GM18498 (cell line): ENCODE measurements around the gene KCNC1.

ENCODE experiments used
- ATAC-seq: cut with Tn5 transposase; IDR thresholded peaks from one replicate; pipeline ENCODE4 v1.9.1; 2021; ENCODE audit warnings: mild to moderate bottlenecking, moderate library complexity; ENCODE audit not compliant: unreplicated experiment

KCNC1 gene

DNA sequence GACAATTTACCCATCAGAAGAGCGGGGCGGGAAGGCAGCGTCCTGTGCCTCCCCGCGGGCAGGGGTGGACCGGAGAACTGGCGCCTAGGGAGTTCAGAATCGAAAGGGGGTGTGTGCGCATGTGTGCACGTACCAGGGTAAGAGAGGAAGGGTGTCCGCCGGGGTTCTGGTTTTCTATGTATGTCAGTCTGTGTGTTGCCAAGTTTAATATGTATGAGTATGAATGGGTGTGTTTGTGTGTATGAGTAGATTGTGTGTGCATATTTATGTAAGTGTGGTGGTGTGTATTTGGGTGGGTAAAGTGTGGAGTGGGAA lies 2.0 kb downstream of the KCNC1 start:
- ATAC-seq = no peak

DNA sequence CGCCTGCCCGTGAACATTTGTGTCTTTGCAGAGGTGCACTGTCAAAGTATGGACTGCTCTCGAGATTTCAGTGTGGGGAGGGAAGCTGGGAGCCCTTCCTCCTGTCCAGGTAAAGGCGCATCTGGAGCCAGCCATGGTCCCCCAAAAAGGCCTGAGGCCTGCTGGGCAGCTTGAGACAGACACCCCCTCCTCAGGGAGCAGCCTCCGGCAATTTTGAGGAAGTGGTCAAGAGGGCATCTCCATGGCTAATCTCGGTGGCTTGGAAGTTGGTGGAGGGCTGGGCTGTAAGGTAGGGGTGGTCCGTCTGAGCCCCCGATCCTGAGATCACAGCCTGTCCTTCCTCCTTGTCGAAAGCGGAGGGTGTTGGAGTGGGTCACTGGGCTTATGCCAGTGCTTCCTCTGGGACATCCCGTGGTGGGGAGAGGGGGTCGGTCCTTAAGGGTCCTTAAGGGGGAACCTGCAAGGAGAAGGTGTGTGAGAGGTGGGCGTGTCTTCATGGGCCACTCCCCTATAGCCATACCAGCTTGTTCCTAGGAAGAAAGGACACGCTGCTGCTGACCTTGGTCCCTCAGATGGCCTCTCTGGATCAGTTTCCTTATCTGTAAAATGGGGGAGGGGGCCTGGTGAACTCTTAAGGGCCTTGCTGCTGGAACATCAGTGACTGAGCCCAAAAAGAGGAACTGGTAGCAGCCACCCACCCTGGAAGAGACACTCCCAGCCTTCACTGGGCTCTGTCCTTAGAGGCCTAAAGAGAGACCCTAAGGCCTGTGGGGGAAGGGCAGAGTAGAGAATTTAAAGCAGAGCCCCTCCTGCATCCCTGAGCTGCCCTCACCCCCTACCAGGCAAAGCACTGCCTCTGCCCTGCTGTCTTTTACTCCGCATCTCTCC lies 2.6 kb downstream of the KCNC1 start:
- ATAC-seq = no peak

DNA sequence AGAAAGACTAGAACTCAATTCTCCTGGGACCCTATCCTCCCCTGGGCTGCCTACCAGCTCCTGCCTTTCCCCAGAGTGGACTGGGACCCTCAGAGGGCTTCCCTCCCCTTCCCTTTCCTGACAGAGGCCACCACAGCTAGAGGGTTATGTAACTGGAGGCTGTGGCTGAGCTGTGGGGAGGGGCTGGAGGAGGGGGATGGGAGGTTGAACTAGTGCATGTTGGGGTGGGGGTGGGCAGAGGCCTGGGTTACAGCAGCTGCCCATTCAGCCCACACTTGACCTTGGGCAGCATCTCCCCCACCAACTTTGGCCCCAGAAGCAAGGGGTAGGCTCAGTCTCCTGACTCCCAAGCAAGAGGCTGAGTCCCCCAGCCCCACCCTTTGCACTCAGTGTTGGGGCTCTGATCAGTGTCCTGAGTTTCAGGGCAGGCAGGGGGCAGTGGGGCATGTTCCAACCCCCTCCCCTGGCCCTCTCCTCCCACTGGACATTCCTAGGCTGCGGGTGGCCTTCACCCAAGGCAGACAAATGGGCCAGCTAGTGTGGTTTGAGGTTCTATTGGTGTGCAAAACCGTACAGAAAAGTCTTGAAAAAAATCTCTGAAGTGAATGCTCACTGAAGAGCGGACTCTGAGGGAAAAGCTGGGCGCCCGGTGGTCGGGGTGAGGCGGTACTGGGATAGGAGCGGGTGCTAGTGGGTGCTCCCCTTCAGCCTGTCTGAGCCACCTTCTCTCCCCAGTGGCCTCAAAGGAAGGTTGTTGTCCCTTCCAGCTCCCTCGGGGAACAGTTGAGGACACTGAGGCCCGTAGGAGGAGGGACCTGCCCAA lies 3.8 kb downstream of the KCNC1 start:
- no peak for ATAC-seq

DNA sequence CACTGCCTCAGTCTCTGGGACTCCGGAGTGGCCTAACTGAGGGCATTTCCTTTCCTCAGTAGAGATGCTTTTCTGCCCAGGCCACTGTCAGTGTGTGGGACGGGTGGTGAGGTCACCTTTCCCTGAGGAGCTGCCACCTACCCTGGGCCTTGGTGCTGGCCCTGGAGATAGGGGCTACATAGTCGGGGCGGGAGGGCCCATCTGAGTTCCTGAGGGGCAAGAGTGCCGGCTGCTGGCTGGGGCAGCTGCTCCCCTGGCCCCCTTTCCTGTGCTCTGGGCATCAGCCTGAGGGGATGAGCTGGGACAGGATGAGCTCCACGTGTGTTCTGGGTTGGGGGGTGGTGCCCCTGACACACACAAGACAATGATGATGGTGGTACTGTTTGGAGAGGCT lies 5.4 kb downstream of the KCNC1 start:
- ATAC-seq = no peak

DNA sequence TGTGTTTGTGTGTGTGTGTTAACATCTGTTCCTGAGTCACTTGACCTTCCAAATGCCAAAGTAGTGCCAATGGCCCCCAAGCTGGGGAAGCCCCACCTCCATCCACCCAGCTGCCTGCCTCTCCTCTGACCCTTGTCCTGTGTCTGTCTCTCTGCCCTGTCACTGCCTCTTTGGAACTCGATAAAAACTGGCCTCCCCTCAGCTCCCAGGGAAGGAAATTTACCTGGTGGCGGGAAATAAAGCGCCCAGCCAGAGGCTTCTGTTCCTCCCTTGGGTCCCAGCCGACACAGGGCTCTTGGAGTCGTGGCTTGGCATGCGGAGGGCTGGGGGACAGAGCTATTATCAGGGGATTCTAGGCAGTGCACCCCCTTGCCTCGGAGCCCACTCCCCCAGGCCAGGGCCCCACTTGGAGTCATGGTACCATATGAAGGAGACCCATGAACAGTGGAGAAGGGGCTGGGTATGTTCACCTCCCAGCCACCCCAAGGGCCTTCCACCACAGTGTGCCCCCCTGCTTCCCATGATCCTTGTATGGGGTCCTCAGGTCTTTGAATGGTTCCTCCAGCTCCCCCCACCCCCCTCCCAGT lies 6.2 kb downstream of the KCNC1 start:
- no peak for ATAC-seq

DNA sequence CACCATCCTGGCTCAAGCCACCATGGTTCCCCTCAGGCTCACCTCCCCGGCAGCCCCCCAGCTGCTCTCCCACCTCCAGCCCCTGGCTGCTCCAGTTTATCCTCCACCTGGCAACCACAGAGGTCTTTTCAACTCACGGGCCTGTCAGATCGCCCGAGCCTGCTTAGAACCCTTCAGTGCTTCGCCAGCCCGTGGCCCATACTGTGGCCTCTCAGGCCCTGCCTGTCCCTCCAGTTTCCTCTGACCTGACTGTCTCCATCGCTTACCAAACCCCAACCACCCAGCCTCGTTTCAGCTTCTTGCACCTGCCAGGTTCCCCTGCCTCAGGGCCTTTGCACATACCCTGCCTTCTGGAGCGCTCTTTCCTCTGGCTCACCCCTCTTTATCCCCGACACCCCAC lies 6.9 kb downstream of the KCNC1 start:
- no peak for ATAC-seq

DNA sequence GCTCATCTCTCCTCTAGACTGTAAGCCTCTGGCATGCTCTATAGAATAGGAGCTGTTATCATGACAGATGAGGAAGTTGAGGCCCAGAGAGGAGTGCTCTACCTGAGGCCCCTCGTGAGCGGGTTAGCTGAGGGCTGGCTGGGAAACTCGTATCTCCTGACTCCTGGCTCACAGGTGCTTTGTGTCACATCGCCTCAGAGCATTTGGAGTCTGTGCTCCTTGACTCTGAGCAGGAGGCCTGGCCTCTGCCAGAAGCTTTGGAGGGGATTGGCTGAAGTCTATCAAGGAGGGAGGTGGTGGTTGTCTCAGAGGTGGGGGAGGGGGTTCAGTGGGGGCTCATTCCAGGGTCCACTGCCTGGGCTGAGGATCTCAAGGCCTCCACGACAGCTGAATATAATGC lies 7.4 kb downstream of the KCNC1 start:
- ATAC-seq = no peak

DNA sequence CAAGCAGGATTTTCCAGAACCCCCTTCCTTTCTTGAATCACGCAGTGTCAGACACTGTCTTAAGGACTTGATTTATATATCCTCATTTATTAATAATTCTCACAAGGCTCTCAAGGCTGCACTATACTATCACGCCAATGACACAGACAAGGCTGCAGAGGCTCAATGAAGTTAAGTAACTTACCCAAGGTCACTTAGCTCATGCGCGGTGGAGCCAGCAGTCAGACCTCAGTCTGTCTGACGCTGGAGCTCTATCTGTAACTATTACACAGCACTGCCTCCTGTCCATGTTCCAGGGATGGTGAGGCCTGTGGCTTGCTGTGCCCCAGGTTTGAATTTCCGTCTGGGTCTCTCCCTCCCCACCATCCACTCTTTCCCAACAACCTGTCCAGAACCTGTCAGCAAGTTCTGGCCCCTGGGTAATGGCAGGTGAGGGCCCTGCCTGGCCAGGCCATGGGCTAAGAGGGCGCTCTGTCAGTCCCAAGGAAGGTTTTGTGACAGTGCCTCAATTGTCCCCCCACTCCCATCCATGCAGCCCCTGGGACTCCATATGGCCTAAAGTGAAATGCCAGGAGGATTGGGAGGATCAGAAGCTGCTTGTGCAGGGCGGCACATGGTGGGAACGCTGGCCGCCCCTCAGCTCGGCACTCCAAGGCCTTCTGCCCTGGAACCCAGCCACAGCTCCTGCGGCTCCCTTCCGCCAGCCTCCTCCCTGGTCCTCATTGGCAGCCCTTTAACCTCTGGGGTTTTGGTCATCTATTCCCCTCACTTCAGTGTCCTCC lies 8.6 kb downstream of the KCNC1 start:
- no peak for ATAC-seq

DNA sequence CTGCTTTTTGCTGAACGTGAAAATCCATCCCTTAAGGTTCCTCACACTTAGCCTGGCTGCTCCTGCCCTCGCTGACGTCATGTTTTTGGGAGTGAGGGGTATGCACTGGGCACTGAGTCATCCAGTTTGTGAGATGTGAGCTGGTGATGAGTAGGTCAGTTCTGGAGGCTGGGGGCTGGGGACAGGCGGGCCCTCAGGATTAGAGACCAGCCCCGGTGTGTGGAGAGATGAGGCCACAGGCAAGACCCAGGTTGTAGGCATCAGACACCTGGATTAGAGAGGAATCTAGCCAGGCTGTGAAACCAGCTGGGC lies 9.2 kb downstream of the KCNC1 start:
- ATAC-seq = no peak

DNA sequence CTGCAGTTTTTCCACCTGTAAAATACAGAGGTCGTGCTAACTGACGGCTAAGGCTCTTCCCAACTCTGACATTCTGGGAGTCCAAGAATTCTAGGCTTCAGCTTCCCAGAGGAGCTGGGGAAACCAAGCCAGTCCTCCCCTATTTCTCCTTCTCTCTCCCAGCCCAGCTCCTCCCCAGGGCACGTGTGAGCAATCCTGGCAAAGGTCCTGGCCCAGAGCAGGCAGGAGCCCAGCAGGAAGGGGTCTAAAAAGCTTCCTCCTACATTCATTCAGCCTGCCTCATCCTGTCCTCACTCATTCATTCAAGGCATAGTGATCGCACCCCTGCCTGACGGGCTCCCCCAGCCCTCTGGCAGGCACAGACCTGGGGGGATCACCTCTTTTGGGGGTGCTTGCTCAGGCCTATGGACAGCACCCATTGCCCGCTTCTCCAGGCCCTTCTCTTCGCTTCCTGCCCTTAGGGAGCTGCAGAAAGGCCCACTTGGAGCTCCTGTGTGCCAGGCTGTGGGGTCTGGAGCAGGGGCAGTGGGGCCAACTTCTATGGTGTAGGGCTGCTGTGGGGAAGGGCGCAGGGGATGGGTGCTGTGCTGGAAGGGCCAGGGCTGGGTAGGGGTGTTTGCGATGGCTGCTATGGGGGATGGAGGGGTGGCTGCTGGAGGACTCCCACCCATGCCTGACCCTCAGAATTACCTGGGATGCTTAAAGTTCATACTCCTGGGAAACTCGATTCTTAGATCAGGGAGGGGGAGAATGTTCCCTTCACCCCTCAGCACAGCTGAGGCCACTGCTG lies 9.8 kb downstream of the KCNC1 start:
- no peak for ATAC-seq

DNA sequence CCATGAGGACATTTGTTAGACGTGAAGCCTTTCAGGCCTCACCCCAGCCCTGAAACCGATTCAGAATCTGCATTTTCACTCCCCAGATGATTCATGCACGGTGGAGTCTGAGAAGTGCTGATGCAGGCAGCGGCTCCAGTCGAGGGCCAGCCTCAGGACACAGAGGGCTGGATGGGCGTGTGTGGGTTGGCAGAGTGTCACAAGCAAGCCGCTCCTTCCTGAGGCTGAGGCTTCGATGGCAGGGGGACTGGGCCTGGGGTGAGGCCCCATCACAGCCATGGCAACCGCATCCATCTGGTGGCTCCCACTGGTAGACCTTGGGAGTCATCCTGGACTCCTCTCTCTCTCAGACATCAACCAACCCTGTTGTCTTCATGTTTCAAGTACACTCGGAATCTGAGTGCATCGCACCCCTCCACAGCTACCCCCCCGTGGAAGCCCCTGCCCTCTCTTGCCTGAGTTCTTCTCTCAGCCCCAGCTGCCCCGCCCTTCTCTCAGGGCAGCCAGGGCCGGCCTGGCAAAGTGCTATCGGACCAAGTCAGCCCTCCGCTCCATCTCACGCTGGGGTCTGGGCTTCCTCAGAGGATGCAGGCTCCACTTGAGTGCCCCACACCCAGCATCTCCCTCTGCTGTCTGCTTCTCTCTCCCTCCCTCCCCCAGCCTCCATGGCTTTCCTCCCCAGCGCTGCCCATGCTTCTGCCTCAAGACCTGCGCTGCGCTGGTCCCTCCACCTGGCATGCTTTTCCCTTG lies 10.6 kb downstream of the KCNC1 start:
- no peak for ATAC-seq

DNA sequence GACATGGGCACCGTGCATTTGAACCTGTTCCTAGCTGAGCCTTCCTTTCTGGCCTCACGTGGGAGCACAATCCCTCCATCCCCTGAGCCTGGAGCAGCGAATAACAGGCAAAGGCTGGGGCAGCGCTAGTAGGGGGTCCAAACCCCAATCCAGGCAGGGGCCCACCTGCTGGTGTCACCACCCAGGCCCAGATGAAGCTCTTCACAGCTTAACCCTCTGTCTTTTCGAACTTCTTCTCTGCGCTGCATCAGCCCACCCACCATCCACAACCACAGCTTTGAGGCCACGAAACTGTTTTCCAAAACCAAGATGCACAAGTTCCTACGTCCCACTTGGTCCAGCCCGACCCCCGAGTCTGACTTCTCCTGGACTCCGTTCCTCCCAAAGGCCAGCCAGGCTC lies 11.5 kb downstream of the KCNC1 start:
- ATAC-seq = no peak

DNA sequence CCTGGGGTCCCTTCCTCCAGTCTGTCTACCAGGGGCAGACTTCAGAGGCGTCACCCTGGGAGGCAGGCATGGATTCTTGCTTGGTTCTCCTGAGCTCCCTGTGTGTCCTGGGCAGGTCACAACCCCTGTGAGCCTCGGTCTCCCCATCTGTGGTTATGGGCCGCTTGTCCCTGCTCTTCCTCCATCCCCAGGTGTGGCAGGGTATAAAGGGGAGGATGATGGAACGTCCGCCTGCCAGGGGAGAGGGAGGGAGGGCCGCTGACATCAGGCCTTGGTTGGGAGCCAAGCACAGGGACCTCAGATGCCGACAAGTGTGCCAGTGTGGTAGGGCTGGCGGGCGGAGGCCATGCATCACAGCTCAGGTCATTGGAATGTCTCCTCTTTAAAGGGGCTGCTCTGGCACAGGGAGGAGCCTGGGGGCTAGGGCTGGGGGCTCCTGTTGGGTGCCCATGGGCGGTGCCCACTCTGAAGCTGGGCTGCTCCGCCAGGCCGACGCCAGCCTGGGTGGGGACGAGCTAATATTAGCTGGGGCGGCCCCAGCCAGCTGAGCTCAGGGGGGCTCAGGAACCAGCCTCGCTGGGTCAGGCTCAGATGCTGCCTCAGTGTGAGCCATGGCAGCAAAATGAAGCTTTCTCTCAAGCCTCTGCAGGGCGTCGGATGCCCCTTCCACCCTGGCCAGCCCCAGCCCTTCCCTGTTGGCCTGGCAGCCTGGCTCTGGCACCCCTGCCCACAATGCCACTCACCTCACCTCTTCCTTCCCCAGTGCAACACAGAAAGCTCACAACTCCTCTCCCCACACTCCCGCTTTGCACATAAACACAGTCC lies 12.8 kb downstream of the KCNC1 start:
- no peak for ATAC-seq

DNA sequence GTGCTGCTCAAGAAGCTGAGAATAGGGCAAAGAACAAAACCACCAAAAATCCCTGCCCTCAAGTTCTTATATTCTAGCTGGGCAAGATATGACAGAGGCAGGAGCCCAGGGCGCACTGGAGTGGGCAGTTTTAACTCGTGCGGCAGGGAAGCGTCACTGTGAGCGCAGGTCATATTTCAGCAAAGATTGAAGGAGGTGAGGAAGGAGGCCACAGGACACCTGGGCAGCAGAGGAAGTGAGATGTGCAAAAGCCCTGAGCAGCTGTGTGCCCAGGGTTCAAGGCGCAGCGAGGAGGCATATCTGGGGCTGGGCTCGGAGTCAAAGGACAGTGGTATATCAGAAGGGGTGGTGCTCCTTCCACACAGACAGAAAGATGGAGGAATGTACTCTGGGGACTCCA lies 13.5 kb downstream of the KCNC1 start:
- ATAC-seq = no peak

DNA sequence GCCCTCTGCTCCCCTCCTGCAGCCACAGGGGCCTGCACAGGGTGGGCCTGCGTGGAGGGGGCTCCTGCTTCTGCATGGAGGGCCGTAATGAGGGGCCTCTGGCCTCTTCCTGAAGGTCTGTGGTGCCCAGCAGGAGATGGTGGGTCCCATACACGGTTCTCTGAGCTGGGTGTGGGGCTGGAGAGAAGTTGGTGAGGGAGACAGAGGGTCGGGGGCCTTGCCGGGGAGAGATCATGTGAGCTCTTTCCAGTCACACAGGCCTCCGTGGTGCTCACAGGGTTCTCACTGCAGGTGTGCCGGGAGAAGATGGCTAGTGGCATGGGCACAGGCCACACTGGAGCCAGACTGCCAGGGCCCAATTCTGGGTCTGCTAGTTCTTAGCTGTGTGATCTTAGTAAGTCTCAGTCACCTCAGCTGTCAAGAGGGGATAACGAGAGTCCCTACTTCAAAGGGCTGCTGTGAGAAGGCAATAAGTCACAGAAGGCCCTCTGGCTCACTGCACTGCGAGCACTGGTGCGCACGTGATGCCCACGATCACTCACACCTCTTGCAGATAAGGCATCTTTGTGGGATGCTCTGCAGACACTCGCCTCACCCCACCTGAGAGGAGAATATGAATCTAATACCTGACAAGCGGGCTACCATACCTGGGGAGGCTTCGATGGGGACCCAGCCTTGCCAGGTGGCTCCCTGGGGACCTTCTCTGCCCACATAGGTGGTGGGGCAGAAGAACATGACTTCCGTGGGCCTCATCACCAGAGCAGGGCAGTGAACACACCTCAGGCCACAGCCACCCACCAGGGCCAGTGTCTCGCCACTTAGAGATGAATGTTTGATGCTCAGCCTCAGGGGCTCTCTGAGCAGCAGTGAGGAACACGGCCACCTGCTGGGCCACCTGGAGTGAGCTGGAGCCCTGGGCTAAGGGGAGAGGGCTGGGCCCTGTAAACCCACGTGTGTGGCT lies 14.5 kb downstream of the KCNC1 start:
- ATAC-seq = no peak

DNA sequence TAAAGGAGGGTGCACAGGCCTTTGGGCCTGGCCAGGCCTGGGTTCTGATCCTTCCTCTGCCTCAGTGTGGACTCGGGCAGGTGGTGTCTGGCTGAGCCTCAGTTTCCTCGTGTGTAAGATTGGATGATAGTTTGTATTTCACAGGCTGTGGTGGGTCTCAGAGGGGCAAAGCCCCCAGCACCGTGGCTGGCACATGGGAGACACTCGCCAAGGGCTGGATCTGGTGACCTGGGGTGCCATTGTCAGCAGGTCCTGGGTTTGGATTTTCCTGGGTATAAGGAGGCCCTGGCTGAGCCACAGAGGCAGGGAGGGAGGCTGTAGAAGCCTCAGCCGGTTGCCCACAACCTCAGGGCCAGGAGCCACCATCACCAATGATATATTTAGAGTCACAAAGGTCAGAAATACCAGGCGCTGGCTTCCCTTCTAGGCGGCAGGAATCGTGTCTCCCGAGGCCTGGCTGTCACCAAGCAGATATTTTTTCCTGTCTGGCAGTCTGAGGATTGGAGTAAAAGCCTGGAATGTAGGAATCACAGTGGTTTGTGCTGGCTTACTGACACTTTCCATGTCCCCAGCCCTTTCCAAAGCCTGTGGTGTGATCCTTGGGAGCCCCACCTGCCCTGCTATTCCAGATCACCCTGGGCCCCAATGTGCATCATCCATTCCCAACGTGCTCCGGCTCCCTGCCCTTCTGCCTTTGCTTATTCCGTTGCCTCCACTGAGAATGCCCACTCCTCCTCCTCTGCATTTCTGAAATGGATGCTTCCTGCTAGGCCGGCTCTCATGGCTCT lies 15.6 kb downstream of the KCNC1 start:
- ATAC-seq = no peak

DNA sequence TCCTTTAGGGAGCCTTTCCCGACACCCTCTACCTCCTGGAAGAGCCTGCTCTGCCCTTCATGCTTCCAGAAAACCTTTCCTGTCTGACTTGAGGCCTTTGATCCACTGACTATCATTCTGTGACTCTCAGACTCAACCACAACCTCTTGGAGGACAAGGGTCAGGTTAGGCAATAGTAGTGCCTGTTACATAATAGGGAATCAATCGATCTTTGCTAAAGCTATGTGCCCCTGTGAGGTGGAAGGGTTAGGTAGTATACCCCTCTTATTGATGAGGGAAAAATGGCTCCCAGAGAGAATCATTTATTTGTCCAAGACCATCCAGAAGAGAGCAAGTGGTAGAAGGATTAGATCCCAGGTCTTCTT lies 16.2 kb downstream of the KCNC1 start:
- no peak for ATAC-seq
